HTR-8/SVneo (cell line): ENCODE data around the gene SPATA19.
"Not testable (repeated sequence)": the region's sequence is repeated elsewhere in the genome, so short reads cannot be mapped to it uniquely, and the experiment has no call there.

Experiments
- DNase-seq: peaks from one replicate; pipeline ENCODE4 v3.0.0; 2011; ENCODE audit warnings: low spot score, mixed read lengths; ENCODE audit not compliant: insufficient read length
- FAIRE-seq: peaks from 2 replicates; lab custom pipeline; 2011; peaks lifted over from hg19 to GRCh38; lab: Jason Lieb, UNC

SPATA19 gene

GRCh38 chr11:133845413-133845812 is at the start of gene SPATA19:
TSS of gene SPATA19 (minus strand) at chr11:133845513. CDS start at chr11:133845446, 67 bp downstream.
- FAIRE-seq, result no peak
- DNase-seq, result no peak

- no peak for FAIRE-seq
- DNase-seq, result peak; percentile 11
These were observed 49.8 kb upstream of the SPATA19 start for GRCh38 chr11:133895061-133895479.

- DNase-seq (no peak), FAIRE-seq (no peak)
These were observed 48.1 kb upstream of the SPATA19 start for GRCh38 chr11:133893381-133893780.

- no peak for DNase-seq
- FAIRE-seq, result no peak
These were observed 47.5 kb upstream of the SPATA19 start for GRCh38 chr11:133892584-133893380.

GRCh38 chr11:133892126-133892525 is 46.8 kb upstream of the SPATA19 start:
- no peak for FAIRE-seq
- DNase-seq, result no peak

GRCh38 chr11:133889893-133890292 is 44.6 kb upstream of the SPATA19 start:
- no peak for FAIRE-seq
- no peak for DNase-seq

GRCh38 chr11:133889188-133889587 is 43.9 kb upstream of the SPATA19 start:
- DNase-seq, result no peak

GRCh38 chr11:133887692-133888332 is 42.5 kb upstream of the SPATA19 start:
- FAIRE-seq, result no peak
- DNase-seq, result no peak

More at GRCh38 chr11:133889188-133889587, 43.9 kb upstream of the SPATA19 start:
- FAIRE-seq, result no peak

- DNase-seq, result no peak
- no peak for FAIRE-seq
These were observed 40.7 kb upstream of the SPATA19 start for GRCh38 chr11:133886029-133886428.

GRCh38 chr11:133872160-133872559 is 26.8 kb upstream of the SPATA19 start:
- DNase-seq, result no peak
- no peak for FAIRE-seq

GRCh38 chr11:133867456-133867855 is 22.1 kb upstream of the SPATA19 start:
- DNase-seq (no peak), FAIRE-seq (no peak)

- no peak for FAIRE-seq
These were observed 20.2 kb upstream of the SPATA19 start for GRCh38 chr11:133865466-133865865.

GRCh38 chr11:133864756-133865155 is 19.4 kb upstream of the SPATA19 start:
- DNase-seq (no peak), FAIRE-seq (no peak)

More at GRCh38 chr11:133865466-133865865, 20.2 kb upstream of the SPATA19 start:
- DNase-seq, result no peak

GRCh38 chr11:133860151-133860550 is 14.8 kb upstream of the SPATA19 start:
- FAIRE-seq (no peak), DNase-seq (no peak)

- DNase-seq, FAIRE-seq: not testable (repeated sequence)
These were observed 9.1 kb upstream of the SPATA19 start for GRCh38 chr11:133854330-133854960.

- DNase-seq (no peak), FAIRE-seq (no peak)
These were observed 1.1 kb downstream of the SPATA19 start for GRCh38 chr11:133844217-133844616.

- no peak for FAIRE-seq
- DNase-seq, result no peak
These were observed 1.8 kb downstream of the SPATA19 start for GRCh38 chr11:133843454-133843987.

- no peak for DNase-seq
- no peak for FAIRE-seq
These were observed 2.6 kb downstream of the SPATA19 start for GRCh38 chr11:133842730-133843129.

- DNase-seq (no peak), FAIRE-seq (no peak)
These were observed 3.3 kb downstream of the SPATA19 start for GRCh38 chr11:133842053-133842452.

- no peak for FAIRE-seq
- DNase-seq, result no peak
These were observed 3.9 kb downstream of the SPATA19 start for GRCh38 chr11:133841279-133842043.
